GM04504 (cell line): ENCODE data around the gene FHIT.
"Not testable (repeated sequence)": the region's sequence is repeated elsewhere in the genome, so short reads cannot be mapped to it uniquely, and the experiment has no call there.

ENCODE experiments used
- DNase-seq: peaks from one replicate; pipeline ENCODE4 v3.0.0-alpha.2; 2012; ENCODE audit warnings: low read depth

Gene FHIT

GRCh38 chr3:60703956-60704736 lies 547.1 kb downstream of the FHIT start:
- peak; percentile 47 for DNase-seq

- no peak for DNase-seq
These were observed 548.2 kb downstream of the FHIT start for GRCh38 chr3:60703008-60703407.

GRCh38 chr3:60698117-60698516 lies 553.1 kb downstream of the FHIT start:
- no peak for DNase-seq

DNA sequence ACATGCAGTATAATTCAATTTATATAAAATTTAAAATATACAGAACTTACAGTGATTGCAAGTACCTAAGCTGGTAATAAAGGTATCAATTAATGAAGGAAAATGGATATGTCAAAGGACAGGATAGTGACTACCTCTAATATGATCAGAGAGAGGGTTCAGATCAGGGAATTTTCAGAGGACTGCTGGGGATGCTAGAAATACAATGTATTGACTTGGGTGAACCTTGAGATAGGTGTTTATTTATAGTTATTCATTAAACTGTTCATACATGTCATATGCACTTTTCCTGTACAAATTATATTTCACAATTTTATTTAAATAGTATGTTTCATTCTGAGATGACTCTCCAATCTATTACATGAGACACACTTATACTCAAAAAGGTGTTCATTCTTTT lies 554.1 kb downstream of the FHIT start:
- no peak for DNase-seq

DNA sequence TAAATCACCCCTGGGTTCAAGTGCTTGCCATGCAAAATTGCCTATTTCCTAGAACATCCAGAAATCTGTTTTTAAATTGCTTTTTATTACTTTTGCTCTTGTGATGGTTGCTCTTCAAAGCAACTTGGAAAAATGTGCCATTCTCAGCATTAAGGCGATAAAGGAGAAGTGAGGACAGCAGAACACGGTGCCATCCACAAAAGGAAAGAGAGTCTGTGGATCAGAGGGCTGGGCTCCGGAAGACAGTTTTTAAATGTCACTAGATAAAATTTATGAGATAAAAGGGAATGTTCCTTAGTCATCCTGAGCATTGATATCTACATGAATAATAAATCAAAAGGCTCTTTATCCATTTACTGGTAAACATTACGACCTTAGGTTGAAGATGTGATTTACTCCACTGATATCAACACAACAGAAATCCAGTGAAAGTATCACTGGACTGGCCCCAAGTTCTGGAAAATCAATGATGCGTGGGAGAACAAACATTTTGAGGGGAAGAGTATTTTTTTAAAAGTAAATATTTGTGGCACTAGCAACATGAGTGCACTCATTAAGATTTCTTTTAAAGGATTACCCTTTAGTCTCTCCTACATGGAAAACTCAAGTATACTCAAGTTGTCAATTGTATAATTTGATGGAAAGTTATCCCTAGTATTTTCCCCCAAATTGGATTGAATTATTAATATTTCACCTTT lies 554.7 kb downstream of the FHIT start:
- DNase-seq = no peak

- no peak for DNase-seq
These were observed 575.8 kb downstream of the FHIT start for GRCh38 chr3:60675424-60675823.

- no peak for DNase-seq
These were observed 576.4 kb downstream of the FHIT start for GRCh38 chr3:60674870-60675269.

DNA sequence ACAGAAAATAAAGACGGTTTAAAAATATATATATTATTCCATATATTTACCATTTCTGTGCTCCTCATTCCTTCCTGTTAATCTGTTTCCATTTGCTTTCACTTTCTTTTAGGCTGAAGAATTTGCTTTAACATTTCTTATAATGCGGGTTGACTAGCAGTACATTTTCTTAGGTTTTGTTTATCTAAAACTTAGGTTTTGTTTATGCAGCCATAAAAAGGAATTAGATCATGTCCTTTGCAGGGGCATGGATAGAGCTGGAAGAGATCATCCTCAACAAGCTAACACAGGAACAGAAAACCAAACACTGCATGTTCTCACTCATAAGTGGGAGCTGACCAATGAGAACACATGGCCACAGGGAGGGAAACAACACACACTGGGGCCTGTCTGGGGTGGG lies 578.1 kb downstream of the FHIT start:
- DNase-seq = no peak

DNA sequence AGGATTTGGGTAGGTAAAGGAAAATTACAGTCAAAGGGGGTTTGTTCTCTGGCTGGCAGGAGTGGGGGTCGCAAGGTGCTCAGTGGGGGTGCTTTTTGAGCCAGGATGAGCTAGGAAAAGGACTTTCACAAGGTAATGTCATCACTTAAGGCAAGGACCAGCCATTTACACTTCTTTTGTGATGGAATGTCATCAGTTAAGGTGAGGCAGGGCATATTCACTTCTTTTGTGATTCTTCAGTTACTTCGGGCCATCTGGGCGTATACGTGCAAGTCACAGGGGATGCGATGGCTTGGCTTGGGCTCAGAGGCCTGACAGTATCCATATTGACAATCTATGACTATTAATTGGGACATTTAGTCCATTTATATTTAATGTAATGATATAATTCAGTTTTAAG lies 578.9 kb downstream of the FHIT start:
- DNase-seq = not testable (repeated sequence)

GRCh38 chr3:60669636-60670035 lies 581.6 kb downstream of the FHIT start:
- no peak for DNase-seq

- no peak for DNase-seq
These were observed 591.2 kb downstream of the FHIT start for GRCh38 chr3:60660026-60660425.

- no peak for DNase-seq
These were observed 592.2 kb downstream of the FHIT start for GRCh38 chr3:60659098-60659497.

- no peak for DNase-seq
These were observed 593.3 kb downstream of the FHIT start for GRCh38 chr3:60657972-60658371.

- no peak for DNase-seq
These were observed 598.4 kb downstream of the FHIT start for GRCh38 chr3:60652829-60653228.

GRCh38 chr3:60651799-60652198 lies 599.5 kb downstream of the FHIT start:
- DNase-seq = no peak

DNA sequence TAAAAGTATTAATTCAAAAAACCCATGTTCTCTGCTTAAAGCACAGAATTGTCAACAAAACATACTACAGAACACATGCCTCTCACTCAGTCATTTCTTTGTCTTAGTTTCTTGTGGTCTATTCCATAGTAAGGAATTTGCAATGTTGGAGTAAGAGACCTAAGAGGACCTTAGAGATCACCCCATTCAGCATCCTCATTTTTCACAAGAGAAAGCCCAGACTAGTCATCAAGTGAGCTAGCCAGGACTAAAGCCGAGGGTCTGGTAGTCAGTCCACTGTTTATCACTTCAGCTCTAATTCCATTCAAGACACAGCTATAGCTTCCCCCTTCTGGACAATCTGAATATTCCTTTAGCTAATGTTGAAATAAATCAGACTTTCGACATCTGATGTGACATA lies 601.1 kb downstream of the FHIT start:
- DNase-seq = no peak

DNA sequence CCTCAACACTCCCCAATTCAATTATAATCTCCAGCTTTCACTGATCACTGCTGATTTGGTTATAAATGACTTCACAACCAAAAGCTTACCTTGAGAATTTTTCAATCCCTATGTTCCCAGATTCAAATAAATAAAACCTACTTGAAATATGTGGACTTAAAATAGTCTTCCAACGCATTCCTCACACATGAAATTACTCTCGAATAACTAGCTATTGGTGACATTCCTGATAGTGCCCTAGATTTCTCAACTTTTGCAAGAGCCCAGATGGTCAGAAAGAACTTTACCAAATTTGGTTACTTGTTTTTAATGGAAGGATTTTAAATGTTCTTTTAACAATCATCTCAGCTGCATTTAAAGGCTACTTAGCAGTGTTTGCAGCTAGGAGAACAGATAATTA lies 605.5 kb downstream of the FHIT start:
- peak; percentile 22 for DNase-seq

- no peak for DNase-seq
These were observed 607.4 kb downstream of the FHIT start for GRCh38 chr3:60643831-60644230.

- DNase-seq = no peak
These were observed 609.9 kb downstream of the FHIT start for GRCh38 chr3:60641354-60641753.

GRCh38 chr3:60636846-60637245 lies 614.4 kb downstream of the FHIT start:
- peak; percentile 36 for DNase-seq

GRCh38 chr3:60633644-60634043 lies 617.6 kb downstream of the FHIT start:
- no peak for DNase-seq

GRCh38 chr3:60631509-60631908 lies 619.7 kb downstream of the FHIT start:
- no peak for DNase-seq

DNA sequence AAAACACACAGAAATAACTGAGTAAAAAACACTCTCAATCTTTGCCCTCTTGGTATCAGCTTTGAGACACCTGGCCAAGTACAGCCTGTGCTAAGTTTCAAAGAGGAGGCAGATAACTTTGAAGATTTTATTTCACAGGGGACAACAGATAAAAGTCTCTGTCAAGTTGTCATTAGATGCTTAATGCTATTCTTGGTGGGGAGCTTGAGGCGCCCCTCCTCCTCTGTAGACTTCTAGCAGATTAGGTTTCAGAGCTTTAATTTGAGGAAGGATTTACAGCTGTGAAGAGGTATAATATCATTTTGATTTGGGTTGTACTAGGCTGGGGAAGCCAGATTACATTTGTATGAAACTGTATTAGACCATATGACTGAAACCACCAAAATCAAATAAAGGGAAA lies 620.3 kb downstream of the FHIT start:
- DNase-seq = no peak

DNA sequence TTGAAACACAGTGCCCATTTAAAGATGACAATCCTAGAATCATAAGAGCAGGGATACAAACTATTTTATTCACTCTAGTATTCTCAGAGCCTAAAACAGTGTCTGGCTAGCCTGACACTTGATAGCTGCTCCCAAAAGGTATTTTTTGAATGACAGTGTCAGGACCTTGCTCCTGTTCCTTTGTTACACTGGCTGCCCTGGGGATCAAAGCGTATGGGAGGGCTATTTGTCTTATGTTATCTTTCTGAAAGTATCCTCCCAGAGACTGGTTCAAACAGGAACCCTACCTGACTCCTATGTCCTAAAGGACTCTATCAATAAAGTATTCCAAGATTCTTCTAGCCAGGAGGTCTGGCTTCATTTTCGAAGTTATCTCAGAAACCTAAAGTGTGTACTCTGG lies 621.4 kb downstream of the FHIT start:
- DNase-seq = no peak
